ENCODE measurements around the gene TPP1. TPM values are rescaled to one million over a fixed set of nuclear protein-coding genes. Genes with fewer than 3 reads are reported as not detected.

TPP1 gene
- polyA plus RNA-seq, 3 donors: 218 to 359 (median 271) TPM

DNA sequence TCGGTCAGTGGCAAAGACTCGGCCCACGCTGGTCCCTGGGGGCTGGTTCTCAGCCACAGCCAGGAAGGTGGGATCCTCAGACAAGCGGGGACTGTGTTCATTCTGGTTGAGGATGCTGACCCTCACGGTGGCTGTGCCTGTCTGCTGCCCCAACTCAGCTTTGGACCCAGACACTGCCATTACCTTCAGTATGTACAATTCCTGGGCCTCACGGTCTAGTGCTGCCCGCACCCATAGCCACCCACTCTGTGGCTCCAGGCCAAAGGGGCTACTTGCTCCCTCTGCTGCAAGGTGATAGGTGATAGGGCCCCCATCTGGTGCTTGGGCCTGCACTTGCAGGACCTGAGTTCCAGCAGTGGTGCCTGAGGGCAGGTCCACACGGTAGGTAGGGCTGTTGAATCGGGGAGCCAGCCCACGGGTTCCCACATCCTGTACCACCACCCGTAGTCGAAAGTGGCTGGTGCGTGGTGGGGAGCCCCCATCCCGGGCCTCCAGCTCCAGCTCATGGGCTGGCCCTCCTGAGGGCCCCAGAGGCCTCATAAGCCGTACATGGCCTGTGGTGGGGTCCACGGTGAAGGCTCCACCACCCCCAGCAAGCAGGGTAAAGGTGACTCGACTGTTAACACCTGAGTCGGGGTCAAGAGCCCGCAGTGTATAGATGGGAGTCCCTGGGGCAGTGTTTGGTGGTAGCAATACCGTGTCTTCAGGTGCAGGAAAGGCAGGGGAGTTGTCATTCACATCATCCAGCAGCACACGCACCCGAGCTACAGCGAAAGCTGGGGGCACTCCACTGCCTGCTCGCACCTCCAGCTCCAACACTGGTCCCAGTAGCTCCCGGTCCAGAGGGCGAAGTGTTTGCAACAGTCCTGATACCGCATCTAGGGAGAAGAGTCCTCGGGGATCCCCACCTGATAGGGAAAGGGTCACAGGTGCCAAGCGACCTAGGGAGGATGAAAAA, 13.2 kb upstream of the TPP1 start:
- TF ChIP-seq, protein P1, sequence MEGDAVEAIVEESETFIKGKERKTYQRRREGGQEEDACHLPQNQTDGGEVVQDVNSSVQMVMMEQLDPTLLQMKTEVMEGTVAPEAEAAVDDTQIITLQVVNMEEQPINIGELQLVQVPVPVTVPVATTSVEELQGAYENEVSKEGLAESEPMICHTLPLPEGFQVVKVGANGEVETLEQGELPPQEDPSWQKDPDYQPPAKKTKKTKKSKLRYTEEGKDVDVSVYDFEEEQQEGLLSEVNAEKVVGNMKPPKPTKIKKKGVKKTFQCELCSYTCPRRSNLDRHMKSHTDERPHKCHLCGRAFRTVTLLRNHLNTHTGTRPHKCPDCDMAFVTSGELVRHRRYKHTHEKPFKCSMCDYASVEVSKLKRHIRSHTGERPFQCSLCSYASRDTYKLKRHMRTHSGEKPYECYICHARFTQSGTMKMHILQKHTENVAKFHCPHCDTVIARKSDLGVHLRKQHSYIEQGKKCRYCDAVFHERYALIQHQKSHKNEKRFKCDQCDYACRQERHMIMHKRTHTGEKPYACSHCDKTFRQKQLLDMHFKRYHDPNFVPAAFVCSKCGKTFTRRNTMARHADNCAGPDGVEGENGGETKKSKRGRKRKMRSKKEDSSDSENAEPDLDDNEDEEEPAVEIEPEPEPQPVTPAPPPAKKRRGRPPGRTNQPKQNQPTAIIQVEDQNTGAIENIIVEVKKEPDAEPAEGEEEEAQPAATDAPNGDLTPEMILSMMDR (IDR thresholded peaks at IDR 0.05): no peak
- Histone ChIP-seq H4K20me1 (ENCODE audit: insufficient read depth, low read length) (no peaks in the 10 kb centered on the region), H3K4me3 (replicated peaks in 1 of 3; ENCODE audit: low read depth in 2 of 3, low read length in 3 of 3) (no peak overlapping the region), H3K4me1 (ENCODE audit: control insufficient read depth in 1 of 2, insufficient read depth in 2 of 2, low read length in 2 of 2) (peaks cover 32 to 36% of the 10 kb centered on the region in 2 donors), H3K9me3 (replicated peaks in 1 of 2; ENCODE audit: control insufficient read depth in 1 of 2, insufficient read depth in 1 of 2, low read length in 2 of 2) (no peaks in the 10 kb centered on the region), H3K9ac (ENCODE audit: insufficient read depth, low read length, poor library complexity, severe bottlenecking) (no peak overlapping the region), H3K36me3 (replicated peaks in 1 of 2; ENCODE audit: control insufficient read depth in 1 of 2, insufficient read depth in 2 of 2, low read length in 2 of 2) (no peaks in the 10 kb centered on the region), H3K79me2 (ENCODE audit: insufficient read depth, low read length) (no peaks in the 10 kb centered on the region), H2AFZ (ENCODE audit: insufficient read depth, low read depth, low read length, poor library complexity, severe bottlenecking) (no peak overlapping the region), H3K4me2 (replicated peaks; ENCODE audit: extremely low read depth, low read length, poor library complexity, severe bottlenecking) (no peak overlapping the region), H3K27me3 (ENCODE audit: control insufficient read depth in 2 of 2, insufficient read depth in 2 of 2, low read length in 2 of 2) (no peaks in the 10 kb centered on the region), H3K27ac (ENCODE audit: low read depth in 1 of 2, low read length in 2 of 2) (no peak overlapping the region)
- Mint-ChIP-seq H3K36me3 (no peaks in the 10 kb centered on the region), H3K4me1 (peaks cover 5% of the 10 kb centered on the region), H3K4me3 (no peak overlapping the region), H3K27me3 (ENCODE audit: low read depth in 3 of 3) (peaks cover 0 to 2% (median 0%) of the 10 kb centered on the region in 3 donors), H3K9me3 (peaks cover 0 to 6% (median 0%) of the 10 kb centered on the region in 7 donors), H3K27ac (peak overlapping the region in 1 of 7 donors; percentile 42)
- DNase-seq: no peak
- intact Hi-C loops (cut with micrococcal nuclease): no loop called here
- 94% methylated on average over 22 of the region's 29 CpGs for WGBS (ENCODE audit: insufficient coverage)

DNA sequence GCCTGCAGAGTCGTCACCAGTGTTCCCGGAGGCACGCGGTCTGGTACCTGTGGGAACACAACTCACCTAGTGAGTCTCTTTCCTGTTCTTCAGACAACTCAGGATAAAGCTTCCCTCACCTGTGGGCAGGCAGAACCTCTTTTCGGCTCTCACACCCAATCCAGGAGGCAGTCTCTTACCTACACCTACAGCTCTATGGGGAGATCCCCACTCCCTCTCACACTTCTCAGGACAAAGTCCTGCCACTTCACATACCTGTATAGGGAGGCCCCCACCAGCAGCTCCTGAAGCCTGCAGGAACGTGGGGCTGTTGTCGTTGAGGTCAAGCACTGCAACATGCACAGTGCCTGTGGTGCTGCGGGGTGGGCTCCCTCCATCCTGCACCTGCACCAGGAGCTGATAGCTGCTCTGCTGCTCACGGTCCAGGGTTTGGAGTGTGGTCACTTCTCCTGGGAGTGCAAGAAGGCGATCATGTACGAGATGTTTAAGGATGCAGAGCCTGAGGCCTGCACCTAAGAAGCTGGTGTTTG, 12.2 kb upstream of the TPP1 start:
- TF ChIP-seq, protein P1 (IDR thresholded peaks at IDR 0.05): no peak
- DNase-seq: no peak
- no peak overlapping the region for H3K9ac ChIP-seq (ENCODE audit: insufficient read depth, low read length, poor library complexity, severe bottlenecking)
- no peak overlapping the region for H3K27ac Mint-ChIP-seq
- peaks cover 7% of the 10 kb centered on the region for H3K4me1 Mint-ChIP-seq
- intact Hi-C loops (cut with micrococcal nuclease): no loop called here
- H3K9me3 ChIP-seq (replicated peaks in 1 of 2; ENCODE audit: control insufficient read depth in 1 of 2, insufficient read depth in 1 of 2, low read length in 2 of 2): no peaks in the 10 kb centered on the region
- no peak overlapping the region for H3K4me3 ChIP-seq (replicated peaks in 1 of 3; ENCODE audit: low read depth in 2 of 3, low read length in 3 of 3)
- H3K79me2 ChIP-seq (ENCODE audit: insufficient read depth, low read length): no peaks in the 10 kb centered on the region
- H3K9me3 Mint-ChIP-seq: peaks cover 0 to 9% (median 0%) of the 10 kb centered on the region in 7 donors
- H3K36me3 ChIP-seq (replicated peaks in 1 of 2; ENCODE audit: control insufficient read depth in 1 of 2, insufficient read depth in 2 of 2, low read length in 2 of 2): no peaks in the 10 kb centered on the region
- 92% methylated on average over 10 of the region's 11 CpGs for WGBS (ENCODE audit: insufficient coverage)
- H3K4me1 ChIP-seq (ENCODE audit: control insufficient read depth in 1 of 2, insufficient read depth in 2 of 2, low read length in 2 of 2): peaks cover 31 to 33% of the 10 kb centered on the region in 2 donors
- H3K27me3 Mint-ChIP-seq (ENCODE audit: low read depth in 3 of 3): peaks cover 0 to 2% (median 0%) of the 10 kb centered on the region in 3 donors
- no peak overlapping the region for H3K4me2 ChIP-seq (replicated peaks; ENCODE audit: extremely low read depth, low read length, poor library complexity, severe bottlenecking)
- no peaks in the 10 kb centered on the region for H3K36me3 Mint-ChIP-seq
- H4K20me1 ChIP-seq (ENCODE audit: insufficient read depth, low read length): no peaks in the 10 kb centered on the region
- H2AFZ ChIP-seq (ENCODE audit: insufficient read depth, low read depth, low read length, poor library complexity, severe bottlenecking): no peak overlapping the region
- no peaks in the 10 kb centered on the region for H3K27me3 ChIP-seq (ENCODE audit: control insufficient read depth in 2 of 2, insufficient read depth in 2 of 2, low read length in 2 of 2)
- H3K4me3 Mint-ChIP-seq: no peak overlapping the region
- H3K27ac ChIP-seq (ENCODE audit: low read depth in 1 of 2, low read length in 2 of 2): no peak overlapping the region
